Left lung (tissue), 10 donors: ENCODE measurements around the gene CLDN11. TPM values are rescaled to one million over a fixed set of nuclear protein-coding genes. Genes with fewer than 3 reads are reported as not detected.

Experiments used
- ATAC-seq: fragments of 200-7000 bp; cut with Tn5 transposase; one replicate; pipeline ENCODE4 v1.9.1; 2020; ENCODE audit warnings: moderate library complexity
- DNase-seq, 4 donors: peaks; one replicate each; pipeline ENCODE4 v3.0.0-alpha.2; 2013 to 2020
- H3K27ac ChIP-seq, 2 donors: fragments of 200-600 bp; sonication (generic) in 1 of 2; one replicate each; pipeline versions ENCODE4 v1.5.0 to v1.8.0; 2020 to 2021
- H3K27me3 ChIP-seq, 2 donors: fragments of 200-600 bp; sonication (generic) in 1 of 2; one replicate each; pipeline versions ENCODE4 v1.5.0 to v1.8.0; 2020 to 2021
- H3K36me3 ChIP-seq, 2 donors: fragments of 200-600 bp; sonication (generic) in 1 of 2; one replicate each; pipeline versions ENCODE4 v1.5.0 to v1.8.0; 2020 to 2021
- H3K4me1 ChIP-seq, 2 donors: fragments of 200-600 bp; one replicate each; pipeline ENCODE4 v1.8.0; 2021
- H3K4me3 ChIP-seq, 2 donors: fragments of 200-600 bp; sonication (generic) in 1 of 2; one replicate each; pipeline versions ENCODE4 v1.5.0 to v1.8.0; 2020 to 2021; ENCODE audit warnings: mild to moderate bottlenecking in 1 of 2
- H3K9me3 ChIP-seq, 2 donors: fragments of 200-600 bp; sonication (generic) in 1 of 2; one replicate each; pipeline versions ENCODE4 v1.5.0 to v1.8.0; 2020 to 2021
- intact Hi-C, 2 donors: fragments of 100-400 bp; cut with DNase I; formaldehyde crosslinking; loops; one replicate each; pipeline versions ENCODE4 v1.11.2 to v1.14.2; 2022
- polyA plus RNA-seq, 6 donors: library from polyadenylated mRNA; unstranded; fragments of 120-200 nt; gene quantifications; one replicate each; pipeline ENCODE4 v1.2.1, GENCODE V29; 2013; ENCODE audit not compliant: insufficient read length in 6 of 6
- total RNA-seq, 2 donors: library from RNA; stranded (reverse); fragmentation: NEBNext Ultra II Directional; extraction: Animal tissue kit (Norgen Biotek cat#: 25700); gene quantifications; one replicate each; pipeline ENCODE4 v1.2.1, GENCODE V29; 2021
- TF ChIP-seq, protein P1 (sequence below), 2 donors: fragments of 200-600 bp; sonication (generic) in 1 of 2; IDR thresholded peaks; one replicate each; pipeline versions ENCODE4 v1.5.0 to v1.8.0; 2021; ENCODE audit warnings: antibody characterized with exemption in 2 of 2
- donor health status: DM: no; HTN: yes; CAD: no.
- donor health status: DM: no; HTN: no; CAD: no.

CLDN11 gene
- total and polyA plus RNA-seq, 8 donors, result 5.6 to 12.4 (median 8.9) TPM

DNA sequence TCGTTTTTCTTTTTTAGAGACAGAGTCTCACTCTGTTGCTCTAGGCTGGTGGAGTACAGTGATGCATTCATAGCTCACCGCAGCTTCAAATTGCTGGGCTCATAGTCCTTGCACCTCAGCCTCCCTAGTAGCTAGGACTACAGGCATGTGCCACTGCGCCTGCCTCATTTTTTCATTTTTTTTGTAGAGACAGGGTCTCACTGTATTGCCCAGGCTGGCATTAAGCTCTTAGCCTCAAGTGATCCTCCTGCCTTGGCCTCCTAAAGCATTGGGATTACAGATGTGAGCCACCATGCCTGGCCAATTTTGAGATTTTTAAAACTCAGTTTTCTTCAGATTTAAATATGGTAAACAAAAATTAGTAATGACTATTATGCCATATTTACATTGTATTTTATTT is 32.2 kb upstream of the CLDN11 start:
- Histone ChIP-seq H3K4me1 (no peaks in the 10 kb centered on the region), H3K27ac (no peak overlapping the region), H3K27me3 (no peaks in the 10 kb centered on the region), H3K9me3 (no peaks in the 10 kb centered on the region), H3K36me3 (peaks cover 0 to 97% of the 10 kb centered on the region in 2 donors), H3K4me3 (no peak overlapping the region)
- DNase-seq, result no peak
- ATAC-seq, result no peak
- TF ChIP-seq, protein P1, sequence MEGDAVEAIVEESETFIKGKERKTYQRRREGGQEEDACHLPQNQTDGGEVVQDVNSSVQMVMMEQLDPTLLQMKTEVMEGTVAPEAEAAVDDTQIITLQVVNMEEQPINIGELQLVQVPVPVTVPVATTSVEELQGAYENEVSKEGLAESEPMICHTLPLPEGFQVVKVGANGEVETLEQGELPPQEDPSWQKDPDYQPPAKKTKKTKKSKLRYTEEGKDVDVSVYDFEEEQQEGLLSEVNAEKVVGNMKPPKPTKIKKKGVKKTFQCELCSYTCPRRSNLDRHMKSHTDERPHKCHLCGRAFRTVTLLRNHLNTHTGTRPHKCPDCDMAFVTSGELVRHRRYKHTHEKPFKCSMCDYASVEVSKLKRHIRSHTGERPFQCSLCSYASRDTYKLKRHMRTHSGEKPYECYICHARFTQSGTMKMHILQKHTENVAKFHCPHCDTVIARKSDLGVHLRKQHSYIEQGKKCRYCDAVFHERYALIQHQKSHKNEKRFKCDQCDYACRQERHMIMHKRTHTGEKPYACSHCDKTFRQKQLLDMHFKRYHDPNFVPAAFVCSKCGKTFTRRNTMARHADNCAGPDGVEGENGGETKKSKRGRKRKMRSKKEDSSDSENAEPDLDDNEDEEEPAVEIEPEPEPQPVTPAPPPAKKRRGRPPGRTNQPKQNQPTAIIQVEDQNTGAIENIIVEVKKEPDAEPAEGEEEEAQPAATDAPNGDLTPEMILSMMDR (IDR thresholded peaks at IDR 0.05), result no peak
- intact Hi-C loops, result no loop called here

DNA sequence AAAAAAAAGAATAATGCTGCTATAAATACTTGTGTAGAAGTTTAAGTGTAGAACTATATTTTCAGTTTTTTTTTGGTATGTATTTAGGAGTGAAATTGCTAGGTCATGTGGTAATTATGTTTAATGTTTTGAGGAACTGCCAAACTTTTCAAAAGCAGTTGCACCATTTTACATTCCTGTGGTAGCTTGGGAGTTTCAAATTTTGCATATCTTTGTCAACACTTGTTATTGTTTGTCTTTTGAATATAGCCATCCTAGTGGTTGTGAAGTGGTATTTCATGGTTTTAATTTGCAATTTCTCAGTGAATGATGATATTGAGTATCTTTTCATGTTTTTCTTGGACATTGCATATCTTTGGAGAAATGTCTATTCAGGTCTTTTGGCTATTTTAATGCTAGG is 30.7 kb upstream of the CLDN11 start:
- H3K4me3 ChIP-seq, result no peak overlapping the region
- TF ChIP-seq, protein P1 (IDR thresholded peaks at IDR 0.05), result no peak
- intact Hi-C loops, result no loop called here
- peaks cover 0 to 95% of the 10 kb centered on the region in 2 donors for H3K36me3 ChIP-seq
- no peaks in the 10 kb centered on the region for H3K4me1 ChIP-seq
- H3K9me3 ChIP-seq, result no peaks in the 10 kb centered on the region
- DNase-seq (no peak), ATAC-seq (no peak)
- H3K27me3 ChIP-seq, result no peaks in the 10 kb centered on the region
- H3K27ac ChIP-seq, result no peak overlapping the region

DNA sequence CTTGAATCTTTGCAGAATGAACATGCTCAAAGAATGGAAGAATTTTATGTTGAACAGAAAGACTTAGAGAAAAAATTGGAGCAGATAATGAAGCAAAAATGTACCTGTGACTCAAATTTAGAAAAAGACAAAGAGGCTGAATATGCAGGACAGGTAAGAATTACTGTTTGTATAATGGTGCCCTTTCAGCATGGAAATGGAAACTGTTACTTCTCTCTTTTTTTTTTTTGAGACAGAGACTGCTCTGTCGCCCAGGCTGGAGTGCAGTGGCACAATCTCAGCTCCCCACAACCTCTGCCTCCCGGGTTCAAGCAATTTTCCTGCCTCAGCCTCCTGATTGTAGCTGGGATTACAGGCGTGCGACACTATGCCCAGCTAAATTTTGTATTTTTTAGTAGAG is 27.6 kb upstream of the CLDN11 start:
- ATAC-seq, result no peak

DNA sequence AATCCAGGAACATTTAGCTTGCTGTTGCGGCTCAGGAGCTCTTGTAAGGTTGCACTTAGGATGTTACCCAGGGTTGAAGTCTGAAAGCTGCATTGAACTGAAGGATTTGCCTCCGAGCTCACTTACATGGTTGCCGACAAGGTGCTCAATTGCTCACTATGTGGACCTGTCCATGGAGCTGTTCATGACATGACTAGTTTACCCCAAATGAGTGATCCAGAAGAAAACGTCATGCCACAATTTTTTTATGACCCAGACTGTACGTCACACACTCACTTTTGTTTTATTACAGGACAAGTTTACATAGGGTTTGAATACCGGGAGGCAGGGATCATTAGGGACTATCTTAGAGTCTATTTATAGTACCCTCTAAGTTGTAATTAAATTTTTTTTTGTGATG is 21.0 kb upstream of the CLDN11 start:
- H3K4me3 ChIP-seq, result no peak overlapping the region
- intact Hi-C loops, result no loop called here
- no peak for ATAC-seq
- DNase-seq, result no peak
- TF ChIP-seq, protein P1 (IDR thresholded peaks at IDR 0.05), result no peak
- H3K4me1 ChIP-seq, result no peaks in the 10 kb centered on the region
- no peaks in the 10 kb centered on the region for H3K27me3 ChIP-seq
- H3K36me3 ChIP-seq, result peaks cover 0 to 20% of the 10 kb centered on the region in 2 donors
- H3K9me3 ChIP-seq, result no peaks in the 10 kb centered on the region
- H3K27ac ChIP-seq, result no peak overlapping the region

More for the DNA sequence above, 27.6 kb upstream of the CLDN11 start:
- intact Hi-C loops, result no loop called here
- Histone ChIP-seq H3K4me1 (no peaks in the 10 kb centered on the region), H3K27ac (no peak overlapping the region), H3K27me3 (no peaks in the 10 kb centered on the region), H3K36me3 (peaks cover 0 to 70% of the 10 kb centered on the region in 2 donors), H3K9me3 (no peaks in the 10 kb centered on the region), H3K4me3 (no peak overlapping the region)
- no peak for DNase-seq
- TF ChIP-seq, protein P1 (IDR thresholded peaks at IDR 0.05), result no peak

DNA sequence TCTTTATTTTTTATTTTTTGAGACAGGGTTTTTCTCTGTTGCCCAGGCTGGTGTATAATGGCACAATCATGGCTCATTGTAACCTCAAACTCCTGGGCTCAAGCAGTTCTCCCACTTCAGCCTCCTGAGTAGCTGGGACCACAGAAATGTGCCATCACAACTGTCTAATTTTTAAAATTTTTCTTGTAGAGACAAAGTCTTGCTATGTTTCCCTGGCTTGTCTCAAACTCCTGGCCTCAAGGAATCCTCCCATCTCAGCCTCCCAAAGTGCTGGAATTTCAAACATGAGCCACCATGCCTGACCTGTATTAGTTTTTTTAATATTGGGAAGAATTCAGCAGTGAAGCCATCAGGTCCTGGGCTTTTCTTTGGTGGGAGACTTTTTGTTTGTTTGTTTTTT is 13.6 kb upstream of the CLDN11 start:
- no peaks in the 10 kb centered on the region for H3K4me1 ChIP-seq
- TF ChIP-seq, protein P1 (IDR thresholded peaks at IDR 0.05), result no peak
- intact Hi-C loops, result loop anchor here in 1 of 2 donors (5.0 kb wide), 1 partner anchor 407 kb away; no protein-coding TSS in a partner anchor
- DNase-seq, result no peak
- no peaks in the 10 kb centered on the region for H3K9me3 ChIP-seq
- H3K27ac ChIP-seq, result no peak overlapping the region
- H3K27me3 ChIP-seq, result no peaks in the 10 kb centered on the region
- no peaks in the 10 kb centered on the region for H3K36me3 ChIP-seq
- no peak overlapping the region for H3K4me3 ChIP-seq
- no peak for ATAC-seq
